Measurements from ENCODE around the gene PSMB11. TPM values are rescaled to one million over a fixed set of nuclear protein-coding genes. Genes with fewer than 3 reads are reported as not detected.

PSMB11 gene
- total and polyA plus RNA-seq, 2 donors (not counting 3 experiments of a cell fraction or from before 2014, with no cell fraction given), result not detected

- POLR2A ChIA-PET, result interaction anchor here (1.3 to 1.8 kb wide), 2 partner anchors 8 to 68 kb away, joined by 4 to 5 read pairs; no protein-coding TSS in a partner anchor
- CTCF ChIA-PET, result interaction anchor here (1.0 to 13.4 kb wide), 4 partner anchors 14 to 81 kb away, joined by 3 to 1071 read pairs (median 24); partner anchors contain the start of gene AJUBA
- BruUV-seq (replicated peaks), result no TSS peak
- FAIRE-seq (peak; percentile 46), DNase-seq (ENCODE audit: low read depth, low spot score) (no peak)
- no peak overlapping the region for H3K9ac ChIP-seq (replicated peaks; ENCODE audit: extremely low read depth, insufficient read depth, low read length)
- dilution Hi-C loops (cut with MboI; ENCODE audit: extremely low pct_ligation_motif_present, low sequenced_read_pairs), result no loop called here
- H3K36me3 ChIP-seq (ENCODE audit: control insufficient read depth in 2 of 2, extremely low read depth in 1 of 2, insufficient read depth in 2 of 2, low read length in 2 of 2), result peaks cover 4 to 20% of the 10 kb centered on the region in 2 experiments
- intact Hi-C loops (cut with micrococcal nuclease), result loop anchor here (10.0 kb wide), 1 partner anchor 229 kb away; the partner anchor contains the start of gene MRPL52
- H3K79me2 ChIP-seq (ENCODE audit: control insufficient read depth, insufficient read depth, low read length), result no peaks in the 10 kb centered on the region
- H3K4me3 ChIP-seq (replicated peaks in 1 of 3; ENCODE audit: insufficient read depth in 1 of 3, low read depth in 1 of 3, low read length in 3 of 3), result no peak overlapping the region
- no peaks in the 10 kb centered on the region for H4K20me1 ChIP-seq (replicated peaks; ENCODE audit: control insufficient read depth, extremely low read depth, insufficient read depth, low read length)
- H3K9me3 ChIP-seq (replicated peaks; ENCODE audit: control insufficient read depth, insufficient read depth, low read length), result no peaks in the 10 kb centered on the region
- H3K4me2 ChIP-seq (ENCODE audit: insufficient read depth, low read length), result no peak overlapping the region
- H3K27ac ChIP-seq (ENCODE audit: insufficient read depth, low read depth, low read length), result no peak overlapping the region
- no peaks in the 10 kb centered on the region for H3K27me3 ChIP-seq (ENCODE audit: control insufficient read depth in 2 of 2, insufficient read depth in 2 of 2, low read length in 2 of 2)
- TF ChIP-seq JUN (IDR thresholded peaks at IDR 0.05; ENCODE audit: borderline replicate concordance, insufficient read depth, insufficient read length, low read depth) (no peak), POLR2A (IDR thresholded peaks at IDR 0.05; ENCODE audit: low read depth, low read length) (no peak), CTCF (IDR thresholded peaks at IDR 0.05; ENCODE audit: extremely low read depth in 1 of 2, insufficient read depth in 1 of 2, low read depth in 1 of 2, low read length in 2 of 2) (peak; percentile 24 to 48), EZH2 (IDR thresholded peaks at IDR 0.05; ENCODE audit: borderline replicate concordance, low read depth, low read length, severe bottlenecking) (no peak)
- H3K4me1 ChIP-seq (ENCODE audit: control insufficient read depth, extremely low read depth, insufficient read depth, low read length), result peaks cover 12% of the 10 kb centered on the region
- H2AFZ ChIP-seq (ENCODE audit: low read depth, low read length), result no peak overlapping the region
- H3K9me1 ChIP-seq (replicated peaks; ENCODE audit: control insufficient read depth, extremely low read depth, insufficient read depth, low read length), result no peaks in the 10 kb centered on the region
Observed at GRCh38 chr14:23054000-23054811, 12.2 kb downstream of the PSMB11 start.
